GM18868 (cell line): ENCODE measurements around the gene KCNMB2.
A peak's percentile ranks its signal among the peaks of the same experiment; 100 is the strongest.
"Not testable (repeated sequence)": the region's sequence is repeated elsewhere in the genome, so short reads cannot be mapped to it uniquely, and the experiment has no call there.

Experiments used
- ATAC-seq: cut with Tn5 transposase; IDR thresholded peaks from one replicate; pipeline ENCODE4 v1.9.1; 2021; ENCODE audit warnings: mild to moderate bottlenecking, moderate library complexity; ENCODE audit not compliant: unreplicated experiment

KCNMB2 gene

DNA sequence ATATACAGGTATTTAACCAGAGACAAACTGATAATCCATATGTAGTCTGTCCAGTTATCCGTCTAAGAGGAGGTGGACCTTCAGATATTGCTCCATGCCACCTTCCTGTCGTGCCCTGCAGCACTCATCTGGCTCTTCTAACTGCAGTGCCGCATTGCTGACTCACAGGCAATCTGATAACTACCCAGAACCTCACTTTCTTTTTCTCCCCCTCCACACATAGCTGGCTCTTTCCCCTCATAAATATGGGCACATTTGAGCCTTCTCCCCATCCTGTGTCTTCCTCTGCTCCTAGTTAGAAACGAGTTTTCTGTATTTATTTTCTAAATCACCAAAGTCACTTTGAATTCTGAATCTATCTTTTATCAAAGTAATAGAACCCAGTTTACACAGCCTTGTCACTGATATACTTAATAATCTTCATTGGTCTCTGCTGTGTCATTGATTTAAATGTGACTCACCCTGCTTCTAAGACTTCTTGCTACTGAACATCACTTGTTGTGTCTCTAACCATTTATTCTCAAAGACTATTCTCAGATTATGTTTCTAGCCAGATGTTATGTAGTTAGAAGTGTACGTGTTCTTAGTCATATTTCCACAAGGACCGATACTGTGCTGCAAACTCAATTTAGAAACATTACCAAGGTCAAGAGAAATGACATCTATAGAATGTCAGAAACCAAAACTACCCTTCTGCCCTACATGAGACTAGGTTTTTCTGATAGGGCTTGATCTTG, 17.4 kb upstream of the KCNMB2 start:
- peak; percentile 77 for ATAC-seq

DNA sequence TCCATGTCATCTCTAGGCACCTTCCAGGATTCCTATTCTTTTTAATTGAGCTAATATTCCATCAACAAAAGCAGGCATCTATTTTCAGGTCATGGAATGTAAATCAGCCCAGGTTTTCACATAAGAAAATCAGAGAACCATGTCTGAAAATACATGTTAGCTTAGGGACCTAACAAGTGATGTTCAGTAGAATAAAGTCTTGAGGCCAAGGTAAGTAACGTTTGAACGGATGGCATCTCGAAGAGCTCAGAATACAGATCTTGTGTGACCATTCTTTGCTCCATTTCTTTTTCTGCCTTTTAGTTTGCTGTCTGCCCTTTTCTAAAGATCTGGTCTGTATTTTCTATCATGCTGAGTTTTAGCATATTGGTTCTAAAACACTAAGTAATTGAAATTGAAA, 16.5 kb upstream of the KCNMB2 start:
- ATAC-seq = no peak

- no peak for ATAC-seq
Measured at GRCh38 chr3:178520451-178520850, 15.8 kb upstream of the KCNMB2 start.

DNA sequence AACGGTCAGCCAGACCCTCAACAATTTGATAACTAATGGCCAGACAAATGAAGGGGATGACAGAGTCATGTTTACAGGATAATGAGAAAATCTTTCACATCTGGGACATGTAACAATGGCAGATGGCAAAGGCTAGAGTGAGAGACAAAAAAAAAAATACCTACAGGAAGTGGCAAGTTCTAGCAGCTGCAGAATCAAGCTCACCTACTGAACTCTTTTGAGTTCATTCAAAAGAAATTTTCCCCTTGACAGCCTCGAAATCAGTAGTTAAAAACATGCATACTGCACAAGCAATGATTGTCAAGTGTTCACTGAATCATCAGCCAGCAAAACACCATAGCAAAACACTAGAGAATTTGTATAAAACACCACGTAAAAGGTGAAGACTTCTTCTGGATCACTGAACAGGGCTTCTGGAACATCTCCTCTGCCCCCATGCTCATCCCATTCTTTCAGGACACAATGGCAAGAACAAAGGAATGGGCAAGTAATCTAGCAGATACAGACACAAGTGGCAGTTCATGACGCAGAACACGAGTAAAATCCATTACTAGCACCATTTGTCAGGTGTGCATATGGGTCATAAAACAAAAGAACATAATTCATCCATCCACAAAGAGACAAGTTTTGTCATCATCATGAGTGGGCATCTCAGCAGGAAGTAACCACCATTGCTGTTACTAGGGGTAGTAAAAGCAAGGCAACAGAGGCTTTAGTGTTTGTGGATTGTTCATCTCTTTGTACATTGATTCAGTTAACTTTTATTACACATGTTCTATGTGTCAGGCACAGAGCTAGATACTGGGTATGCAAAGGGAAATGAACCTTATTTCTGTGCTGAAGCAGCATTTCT, 13.8 kb upstream of the KCNMB2 start:
- ATAC-seq = peak; percentile 19

DNA sequence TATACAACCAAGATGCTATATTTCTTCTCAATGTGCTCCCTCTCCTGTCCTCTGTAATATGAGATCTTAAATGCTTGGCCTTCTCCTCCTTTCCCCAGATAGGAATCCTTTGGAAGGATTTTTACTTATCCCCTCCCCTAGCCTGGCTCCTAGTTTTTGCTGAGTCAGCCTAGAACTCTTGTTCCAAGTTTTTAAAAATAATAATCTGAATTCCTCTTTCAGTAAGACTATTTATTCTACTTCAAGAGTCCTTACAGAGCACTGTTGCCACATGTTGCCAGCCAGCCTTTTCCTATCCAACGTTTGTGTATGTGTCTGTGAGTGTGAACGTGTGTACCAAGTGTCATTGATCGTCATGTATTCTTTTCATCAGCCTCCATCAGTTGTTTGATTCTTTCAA, 11.0 kb upstream of the KCNMB2 start:
- ATAC-seq = no peak

DNA sequence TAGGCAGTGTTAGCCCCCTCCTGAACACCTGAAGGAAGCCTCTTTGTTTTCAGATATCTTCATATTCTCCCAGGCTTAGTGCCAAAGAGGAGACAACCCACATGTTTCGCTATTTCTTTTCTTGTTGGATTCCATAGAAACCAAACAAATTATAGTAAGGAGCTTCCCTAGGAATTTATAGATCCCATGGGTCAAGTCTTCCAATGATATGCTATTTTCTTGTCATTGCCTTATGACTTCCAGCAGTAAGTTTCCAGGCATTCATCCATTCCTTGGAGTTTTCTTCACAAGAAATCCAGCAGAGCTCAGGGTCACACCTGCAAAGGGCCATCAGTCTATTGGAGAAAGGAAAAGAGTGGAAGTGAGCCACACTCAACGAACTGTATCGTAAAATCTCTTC, 9.9 kb upstream of the KCNMB2 start:
- no peak for ATAC-seq

- no peak for ATAC-seq
Measured at GRCh38 chr3:178527981-178528380, 8.3 kb upstream of the KCNMB2 start.

DNA sequence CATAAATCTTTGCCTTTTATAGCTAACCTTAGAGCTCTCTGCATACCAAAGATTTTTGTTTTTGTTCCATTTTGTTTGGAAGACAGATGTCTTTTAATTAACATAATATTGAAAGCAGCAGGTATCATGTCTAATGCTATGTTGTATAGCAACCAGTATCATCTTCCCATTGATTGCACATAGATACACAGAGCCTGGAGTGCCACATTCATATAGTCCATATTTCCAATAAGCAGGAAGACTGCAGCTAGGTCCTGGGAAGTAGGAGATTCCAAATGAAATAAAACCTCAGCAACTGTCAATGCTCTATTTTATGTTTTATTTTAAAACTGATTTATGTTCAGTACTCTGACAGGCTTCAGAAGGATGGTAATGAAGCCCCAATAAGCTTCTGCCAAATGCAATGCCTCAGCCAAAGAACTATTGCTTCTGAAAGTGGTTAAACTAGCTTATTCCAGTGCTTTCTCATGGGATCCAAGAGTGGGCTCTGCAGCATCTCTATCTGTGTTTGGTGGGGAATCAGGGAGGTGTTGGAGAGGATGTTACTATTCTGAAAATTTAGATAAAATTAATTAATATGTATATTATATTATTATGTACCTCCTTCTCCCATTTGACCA, 6.5 kb upstream of the KCNMB2 start:
- ATAC-seq = no peak

GRCh38 chr3:178532476-178532875, 3.8 kb upstream of the KCNMB2 start:
- peak; percentile 55 for ATAC-seq

- ATAC-seq = peak; percentile 29
Measured at GRCh38 chr3:178537122-178537705, 978 bp downstream of the KCNMB2 start.

GRCh38 chr3:178538056-178538455, 1.8 kb downstream of the KCNMB2 start:
- ATAC-seq = no peak

- ATAC-seq = no peak
Measured at GRCh38 chr3:178540184-178540583, 3.9 kb downstream of the KCNMB2 start.

DNA sequence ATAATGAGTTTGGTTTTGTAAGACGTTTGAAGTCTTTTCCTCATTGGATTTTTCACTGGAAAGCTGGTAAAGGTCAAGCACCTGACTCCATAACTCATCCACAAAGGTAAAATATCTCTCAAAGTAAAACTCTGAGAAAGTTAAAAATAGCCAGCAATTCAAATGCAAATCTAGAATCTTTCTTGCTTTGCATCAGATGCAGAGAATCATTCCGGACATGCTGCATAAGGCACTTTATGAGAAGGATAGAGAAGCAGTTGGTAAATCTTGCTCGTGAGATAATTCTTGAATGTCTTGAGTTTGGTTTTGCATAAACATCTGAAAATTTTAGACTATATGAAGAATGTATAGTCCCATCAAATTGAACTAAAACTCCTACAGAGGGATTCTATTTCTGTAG, 9.1 kb downstream of the KCNMB2 start:
- ATAC-seq = no peak

DNA sequence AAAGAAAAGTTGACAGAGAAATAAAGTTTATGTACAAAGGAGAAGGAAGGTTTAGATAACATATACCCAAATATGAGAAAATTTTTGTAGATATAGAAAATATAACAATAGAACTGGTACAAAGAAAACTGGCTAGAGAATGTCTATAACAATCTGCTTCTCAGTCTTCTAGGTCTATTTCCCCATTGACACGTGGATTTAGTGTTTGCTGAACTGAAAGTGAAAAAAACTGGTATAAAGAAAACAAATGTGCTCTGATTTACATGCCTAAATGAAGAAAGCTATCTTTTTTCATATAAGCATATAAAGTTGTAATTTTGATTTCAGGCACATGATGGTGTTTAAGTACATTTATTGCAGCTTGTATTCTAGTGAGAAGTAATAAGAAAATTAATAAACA, 9.8 kb downstream of the KCNMB2 start:
- peak; percentile 59 for ATAC-seq

GRCh38 chr3:178549426-178549825, 13.2 kb downstream of the KCNMB2 start:
- ATAC-seq = not testable (repeated sequence)

GRCh38 chr3:178551916-178552321, 15.7 kb downstream of the KCNMB2 start:
- ATAC-seq = no peak

GRCh38 chr3:178558637-178559036, 22.4 kb downstream of the KCNMB2 start:
- ATAC-seq = peak; percentile 76

DNA sequence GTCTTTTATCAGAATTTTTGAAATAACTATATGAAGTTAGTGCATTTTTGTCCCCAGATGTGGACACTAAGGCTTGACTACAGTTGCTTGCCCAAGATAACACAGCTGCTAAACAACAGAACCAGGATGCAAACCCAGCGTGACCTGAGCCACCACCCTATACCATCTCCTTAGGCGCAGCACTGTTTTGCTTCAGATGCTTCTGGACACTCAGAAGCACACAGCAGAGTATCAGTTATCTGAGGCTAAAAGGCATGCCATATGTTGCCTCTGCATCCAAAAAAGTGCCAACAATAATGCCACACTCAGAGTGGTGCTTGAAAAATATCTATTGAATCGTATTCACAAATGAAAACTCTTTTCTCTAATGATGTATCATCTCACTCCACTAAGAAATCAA, 24.5 kb downstream of the KCNMB2 start:
- ATAC-seq = no peak

GRCh38 chr3:178561239-178561638, 25.0 kb downstream of the KCNMB2 start:
- no peak for ATAC-seq

- ATAC-seq = no peak
Measured at GRCh38 chr3:178562143-178562946, 26.1 kb downstream of the KCNMB2 start.

GRCh38 chr3:178562947-178563232, 26.7 kb downstream of the KCNMB2 start:
- ATAC-seq = no peak
